ENCODE measurements around the gene ANXA6.

Gene ANXA6

DNA sequence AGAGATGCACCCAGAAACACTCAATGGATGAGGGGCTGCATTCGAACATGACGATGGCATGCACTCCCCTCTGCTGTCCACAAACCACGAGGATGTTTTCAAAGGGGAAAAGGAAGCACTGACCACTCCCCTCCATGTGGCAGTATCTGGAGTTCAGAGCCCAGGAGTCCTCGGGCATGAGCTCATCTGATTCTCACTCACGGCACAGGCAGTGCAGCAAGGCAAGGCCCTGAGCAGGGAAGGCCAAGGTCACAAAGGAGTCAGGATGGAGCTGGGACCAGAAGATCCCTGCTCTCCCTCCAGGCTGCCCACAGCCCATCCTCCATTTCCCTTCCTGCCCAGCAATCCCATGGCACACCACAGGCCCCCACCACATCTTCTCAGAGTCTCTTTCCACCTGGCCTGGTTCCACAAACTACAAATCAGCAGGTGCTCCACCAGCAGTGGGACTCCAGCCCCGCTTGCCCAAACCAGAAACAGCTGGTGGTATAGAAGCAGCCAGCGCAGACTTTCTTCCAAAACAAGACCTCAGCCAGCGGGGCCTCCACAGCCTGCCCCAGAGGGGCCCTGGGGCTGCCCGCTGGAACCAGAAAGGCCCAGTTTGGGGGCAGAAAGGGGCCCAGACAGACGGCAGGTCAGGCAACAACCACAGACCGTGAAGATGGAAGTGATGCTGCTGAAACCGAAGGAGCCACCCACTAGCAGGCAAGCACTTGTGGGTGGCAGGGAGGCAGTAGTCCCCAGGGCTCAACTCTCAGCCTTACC is 89.0 kb downstream of the ANXA6 start:
- Histone ChIP-seq H3K27ac (ENCODE audit: low read depth, low read length) (no peak overlapping the region), H3K27me3 (ENCODE audit: insufficient read depth, low read length) (no peaks in the 10 kb centered on the region), H3K9me3 (ENCODE audit: insufficient read depth, low read depth, low read length) (no peaks in the 10 kb centered on the region), H3K9ac (ENCODE audit: low read depth, low read length) (no peak overlapping the region), H3K4me3 (ENCODE audit: low read length) (no peak overlapping the region), H3K36me3 (ENCODE audit: insufficient read depth, low read length) (no peaks in the 10 kb centered on the region), H3K4me1 (ENCODE audit: insufficient read depth, low read length) (no peaks in the 10 kb centered on the region)
- WGBS: 88% methylated on average over 12 of the region's 12 CpGs

- WGBS: 94% methylated on average over 14 of the region's 14 CpGs
- H3K9me3 ChIP-seq (ENCODE audit: insufficient read depth, low read depth, low read length): no peaks in the 10 kb centered on the region
- H3K4me1 ChIP-seq (ENCODE audit: insufficient read depth, low read length): no peaks in the 10 kb centered on the region
- peaks cover 4% of the 10 kb centered on the region; the same call in 1 of the 2 replicates for H3K36me3 ChIP-seq (ENCODE audit: insufficient read depth, low read length)
- no peak overlapping the region for H3K9ac ChIP-seq (ENCODE audit: low read depth, low read length)
- no peak overlapping the region for H3K4me3 ChIP-seq (ENCODE audit: low read length)
- H3K27me3 ChIP-seq (ENCODE audit: insufficient read depth, low read length): no peaks in the 10 kb centered on the region
- no peak overlapping the region for H3K27ac ChIP-seq (ENCODE audit: low read depth, low read length)
Measured at GRCh38 chr5:151067632-151068432, 89.7 kb downstream of the ANXA6 start.

DNA sequence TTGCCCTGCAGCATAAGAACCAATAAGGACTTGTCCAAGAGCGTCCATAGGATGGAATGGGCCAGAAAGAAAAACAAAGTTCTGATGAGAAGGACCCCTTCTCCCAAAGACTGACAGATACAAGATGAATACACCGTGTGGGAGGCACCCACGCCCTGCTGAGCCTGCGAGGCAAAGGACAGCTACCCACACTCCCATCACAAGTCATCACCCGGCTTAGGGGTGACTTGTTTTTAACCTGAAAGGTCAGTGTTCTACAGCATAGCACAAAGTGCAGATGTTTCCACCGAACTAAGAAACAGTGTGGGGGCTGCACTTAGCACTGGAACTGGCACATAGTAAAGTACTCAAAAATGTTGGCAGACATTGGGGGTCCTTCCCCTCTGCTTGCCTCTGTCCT is 90.7 kb downstream of the ANXA6 start:
- Histone ChIP-seq H3K4me1 (ENCODE audit: insufficient read depth, low read length) (no peaks in the 10 kb centered on the region), H3K9ac (ENCODE audit: low read depth, low read length) (no peak overlapping the region), H3K27me3 (ENCODE audit: insufficient read depth, low read length) (no peaks in the 10 kb centered on the region), H3K9me3 (ENCODE audit: insufficient read depth, low read depth, low read length) (no peaks in the 10 kb centered on the region), H3K27ac (ENCODE audit: low read depth, low read length) (no peak overlapping the region), H3K36me3 (ENCODE audit: insufficient read depth, low read length) (peaks cover 12% of the 10 kb centered on the region; the same call in 1 of the 2 replicates), H3K4me3 (ENCODE audit: low read length) (no peak overlapping the region)
- 89% methylated on average over 6 of the region's 6 CpGs for WGBS

GRCh38 chr5:151065609-151066008 is 92.0 kb downstream of the ANXA6 start:
- no peak overlapping the region for H3K4me3 ChIP-seq (ENCODE audit: low read length)
- no peaks in the 10 kb centered on the region for H3K27me3 ChIP-seq (ENCODE audit: insufficient read depth, low read length)
- H3K9me3 ChIP-seq (ENCODE audit: insufficient read depth, low read depth, low read length): no peaks in the 10 kb centered on the region
- H3K9ac ChIP-seq (ENCODE audit: low read depth, low read length): no peak overlapping the region
- WGBS: 83% methylated on average over 1 of the region's 1 CpG
- no peaks in the 10 kb centered on the region for H3K4me1 ChIP-seq (ENCODE audit: insufficient read depth, low read length)
- no peak overlapping the region for H3K27ac ChIP-seq (ENCODE audit: low read depth, low read length)
- peaks cover 24% of the 10 kb centered on the region; the same call in 1 of the 2 replicates for H3K36me3 ChIP-seq (ENCODE audit: insufficient read depth, low read length)

DNA sequence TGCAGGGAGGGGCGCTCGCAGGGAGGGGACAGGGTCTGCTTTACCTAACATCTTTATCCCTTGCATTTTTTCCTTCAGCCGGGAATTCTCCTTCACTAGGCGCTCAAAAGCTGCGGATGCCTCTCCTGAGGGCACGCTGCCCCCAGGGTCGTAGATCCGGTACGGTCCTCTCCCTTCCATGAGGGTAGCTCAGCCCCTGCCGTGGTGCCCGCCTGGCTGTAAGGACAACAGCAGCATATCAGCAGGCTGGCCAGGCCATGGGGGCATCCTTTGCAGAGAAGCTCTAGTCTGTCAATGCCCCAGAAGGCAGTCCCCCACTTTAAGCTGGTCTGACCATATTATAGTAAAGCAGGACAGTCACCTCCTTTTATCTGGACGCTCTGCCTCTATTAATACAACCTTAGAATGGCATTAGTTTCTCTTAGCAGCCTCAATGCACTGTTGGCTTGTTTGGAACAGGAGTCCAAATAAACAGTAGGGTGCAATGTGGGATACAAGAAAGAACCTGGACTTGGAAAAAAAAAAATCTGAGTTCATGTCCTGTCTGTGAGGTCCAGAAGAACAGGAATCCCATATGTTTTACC is 92.6 kb downstream of the ANXA6 start:
- Histone ChIP-seq H3K4me3 (ENCODE audit: low read length) (no peak overlapping the region), H3K36me3 (ENCODE audit: insufficient read depth, low read length) (peaks cover 30% of the 10 kb centered on the region; the same call in 1 of the 2 replicates), H3K27ac (ENCODE audit: low read depth, low read length) (no peak overlapping the region), H3K27me3 (ENCODE audit: insufficient read depth, low read length) (no peaks in the 10 kb centered on the region), H3K4me1 (ENCODE audit: insufficient read depth, low read length) (no peaks in the 10 kb centered on the region), H3K9me3 (ENCODE audit: insufficient read depth, low read depth, low read length) (no peaks in the 10 kb centered on the region), H3K9ac (ENCODE audit: low read depth, low read length) (no peak overlapping the region; the same call in 1 of the 2 replicates)
- WGBS: 93% methylated on average over 12 of the region's 12 CpGs

DNA sequence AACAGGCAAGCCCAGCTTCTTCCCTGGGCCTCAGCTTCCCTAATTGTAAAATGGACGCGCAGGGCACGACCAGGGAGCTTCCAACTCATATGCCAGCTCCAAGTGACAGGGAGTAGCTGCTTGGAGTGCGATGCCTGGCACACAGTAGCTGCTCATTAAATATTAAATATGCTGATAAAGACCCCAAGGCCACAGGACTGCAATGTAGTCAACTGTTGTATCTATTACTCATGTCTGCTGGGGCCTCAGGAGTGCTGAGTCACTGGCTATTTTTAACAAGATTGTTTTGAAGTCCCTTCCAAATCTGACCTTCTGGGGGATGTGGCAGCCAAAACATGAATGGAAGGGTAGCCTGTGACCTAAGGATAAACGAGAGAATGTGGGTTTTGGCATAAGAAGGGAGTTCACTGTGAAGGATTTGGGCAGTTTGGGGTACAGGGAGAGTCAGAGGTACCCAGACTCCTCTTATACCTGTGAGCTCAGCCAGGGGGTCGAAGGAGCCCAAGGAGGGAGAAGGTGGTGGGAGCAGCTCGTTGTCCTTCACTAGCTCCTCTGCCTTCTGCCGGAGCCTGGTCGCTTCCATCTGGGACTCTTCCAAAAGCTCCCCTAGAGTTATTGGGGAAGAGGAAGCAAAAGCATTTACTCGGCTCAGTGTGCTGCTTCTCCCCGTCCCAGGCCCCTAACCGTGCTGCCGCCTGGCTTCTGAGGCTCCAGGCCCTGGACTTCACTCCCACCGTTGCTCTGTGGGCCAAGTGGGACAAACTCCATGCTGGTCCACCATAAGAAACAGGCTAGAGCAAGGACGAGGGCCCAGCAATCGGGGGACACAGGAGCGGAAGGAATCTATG is 94.2 kb downstream of the ANXA6 start:
- Histone ChIP-seq H3K27ac (ENCODE audit: low read depth, low read length) (no peak overlapping the region), H3K4me3 (ENCODE audit: low read length) (no peak overlapping the region), H3K4me1 (ENCODE audit: insufficient read depth, low read length) (no peaks in the 10 kb centered on the region), H3K9ac (ENCODE audit: low read depth, low read length) (no peak overlapping the region), H3K9me3 (ENCODE audit: insufficient read depth, low read depth, low read length) (no peaks in the 10 kb centered on the region), H3K36me3 (ENCODE audit: insufficient read depth, low read length) (peaks cover 40% of the 10 kb centered on the region; the same call in 1 of the 2 replicates), H3K27me3 (ENCODE audit: insufficient read depth, low read length) (no peaks in the 10 kb centered on the region)
- WGBS: 92% methylated on average over 17 of the region's 17 CpGs

DNA sequence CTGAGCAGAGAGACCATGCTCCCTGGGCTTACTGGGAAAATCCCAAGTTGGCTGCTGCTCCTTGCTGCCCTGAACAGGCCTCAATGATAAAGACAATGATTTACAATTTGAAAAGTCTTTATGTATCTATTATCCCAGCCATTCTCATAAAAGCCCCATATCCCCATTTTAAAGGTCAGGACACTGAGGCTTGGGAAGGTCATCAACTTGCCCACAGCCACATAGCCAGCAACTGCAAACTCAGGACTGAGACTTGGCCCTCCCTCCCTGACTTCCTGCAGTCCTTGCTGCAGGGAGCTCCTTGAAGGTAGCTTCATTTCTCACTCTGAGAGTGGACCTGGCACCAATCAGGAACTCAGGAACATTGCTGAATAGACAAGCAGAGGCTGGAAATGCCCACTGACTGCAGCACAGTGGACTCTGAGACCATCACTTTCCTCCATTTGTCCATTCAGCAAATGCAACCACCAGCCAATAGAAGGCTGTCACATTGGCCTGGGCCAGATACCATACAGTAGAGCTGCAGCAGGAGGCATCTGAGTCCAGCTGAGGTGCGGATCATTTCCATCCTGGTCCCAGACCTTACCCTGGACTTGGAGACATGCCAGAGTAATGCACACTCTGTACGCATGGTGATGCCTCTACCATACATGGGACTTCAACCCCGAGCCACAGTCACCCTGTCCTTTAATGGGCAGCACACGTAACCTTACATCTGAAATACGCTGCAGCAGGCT is 95.0 kb downstream of the ANXA6 start:
- 94% methylated on average over 5 of the region's 5 CpGs for WGBS
- H3K27ac ChIP-seq (ENCODE audit: low read depth, low read length): no peak overlapping the region
- peaks cover 40% of the 10 kb centered on the region; the same call in 1 of the 2 replicates for H3K36me3 ChIP-seq (ENCODE audit: insufficient read depth, low read length)
- H3K4me1 ChIP-seq (ENCODE audit: insufficient read depth, low read length): no peaks in the 10 kb centered on the region
- no peaks in the 10 kb centered on the region for H3K9me3 ChIP-seq (ENCODE audit: insufficient read depth, low read depth, low read length)
- no peaks in the 10 kb centered on the region for H3K27me3 ChIP-seq (ENCODE audit: insufficient read depth, low read length)
- H3K9ac ChIP-seq (ENCODE audit: low read depth, low read length): no peak overlapping the region
- H3K4me3 ChIP-seq (ENCODE audit: low read length): no peak overlapping the region

DNA sequence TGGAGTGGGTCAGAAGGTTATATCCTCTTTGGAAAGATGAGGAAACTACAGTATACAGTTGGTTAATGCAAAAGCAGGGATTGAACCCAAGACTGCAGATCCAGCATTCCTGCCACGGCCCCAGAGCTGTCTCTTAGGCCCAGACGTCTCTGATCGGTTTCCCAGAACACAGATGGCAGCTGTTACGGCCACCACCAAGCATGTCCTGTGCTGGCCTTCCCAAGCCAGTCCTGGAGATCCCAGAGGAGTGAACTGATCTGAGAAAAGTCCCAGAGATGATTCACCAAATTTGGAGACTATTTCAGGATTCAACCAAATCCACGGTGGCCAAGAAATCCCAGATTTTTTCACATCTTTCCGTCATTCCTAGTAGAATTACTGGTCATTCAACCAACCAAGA is 96.8 kb downstream of the ANXA6 start:
- 96% methylated on average over 6 of the region's 6 CpGs for WGBS
- Histone ChIP-seq H3K9ac (ENCODE audit: low read depth, low read length) (no peak overlapping the region), H3K36me3 (ENCODE audit: insufficient read depth, low read length) (peaks cover 40% of the 10 kb centered on the region; the same call in 1 of the 2 replicates), H3K9me3 (ENCODE audit: insufficient read depth, low read depth, low read length) (no peaks in the 10 kb centered on the region), H3K4me3 (ENCODE audit: low read length) (no peak overlapping the region), H3K27ac (ENCODE audit: low read depth, low read length) (no peak overlapping the region), H3K27me3 (ENCODE audit: insufficient read depth, low read length) (no peaks in the 10 kb centered on the region), H3K4me1 (ENCODE audit: insufficient read depth, low read length) (no peaks in the 10 kb centered on the region)

- no peak overlapping the region for H3K4me3 ChIP-seq (ENCODE audit: low read length)
- 95% methylated on average over 7 of the region's 7 CpGs for WGBS
- no peaks in the 10 kb centered on the region for H3K4me1 ChIP-seq (ENCODE audit: insufficient read depth, low read length)
- H3K9me3 ChIP-seq (ENCODE audit: insufficient read depth, low read depth, low read length): no peaks in the 10 kb centered on the region
- peaks cover 43% of the 10 kb centered on the region for H3K36me3 ChIP-seq (ENCODE audit: insufficient read depth, low read length)
- no peak overlapping the region for H3K9ac ChIP-seq (ENCODE audit: low read depth, low read length)
- no peaks in the 10 kb centered on the region for H3K27me3 ChIP-seq (ENCODE audit: insufficient read depth, low read length)
- no peak overlapping the region for H3K27ac ChIP-seq (ENCODE audit: low read depth, low read length)
Measured at GRCh38 chr5:151058891-151059489, 98.6 kb downstream of the ANXA6 start.

GRCh38 chr5:151058301-151058700 is 99.3 kb downstream of the ANXA6 start:
- 74% methylated on average over 5 of the region's 5 CpGs for WGBS
- Histone ChIP-seq H3K27me3 (ENCODE audit: insufficient read depth, low read length) (no peaks in the 10 kb centered on the region), H3K36me3 (ENCODE audit: insufficient read depth, low read length) (peaks cover 46% of the 10 kb centered on the region), H3K4me3 (ENCODE audit: low read length) (no peak overlapping the region), H3K9me3 (ENCODE audit: insufficient read depth, low read depth, low read length) (no peaks in the 10 kb centered on the region), H3K9ac (ENCODE audit: low read depth, low read length) (no peak overlapping the region), H3K4me1 (ENCODE audit: insufficient read depth, low read length) (no peaks in the 10 kb centered on the region), H3K27ac (ENCODE audit: low read depth, low read length) (no peak overlapping the region)
